Brain microvascular endothelial cell (primary cell): ENCODE measurements around the gene KCNH5.

Experiments used
- DNase-seq: peaks from one replicate; pipeline ENCODE4 v3.0.0-alpha.2; 2020
- H3K27ac ChIP-seq: fragments of 250-450 bp; sonication (Bioruptor Pico); 2 replicates; pipeline ENCODE4 v1.5.1; 2020; ENCODE audit warnings: mild to moderate bottlenecking, moderate library complexity
- H3K27me3 ChIP-seq: fragments of 250-450 bp; sonication (Bioruptor Pico); replicated peaks from 2 replicates; pipeline ENCODE4 v1.5.1; 2020; ENCODE audit warnings: mild to moderate bottlenecking
- H3K36me3 ChIP-seq: fragments of 250-450 bp; sonication (Bioruptor Pico); replicated peaks from 2 replicates; pipeline ENCODE4 v1.5.1; 2020; ENCODE audit warnings: mild to moderate bottlenecking
- H3K4me3 ChIP-seq: 2 replicates; pipeline ENCODE4 v1.5.1; 2011; ENCODE audit warnings: low read depth, mild to moderate bottlenecking, control low read depth, low read length, moderate library complexity
- in situ Hi-C: cut with HindIII; loops from 2 replicates; pipeline ENCODE4 v1.10.0; 2017; ENCODE audit warnings: low sequenced_read_pairs, low pct_ligation_motif_present
- TF ChIP-seq, protein P1 (sequence below): IDR thresholded peaks from 2 replicates; pipeline ENCODE4 v1.5.1; 2011; ENCODE audit warnings: low read depth, mild to moderate bottlenecking, moderate library complexity, low read length, control low read depth, inconsistent platforms; ENCODE audit errors: missing control alignments

Gene KCNH5

GRCh38 chr14:62854951-62855350 is 190.3 kb downstream of the KCNH5 start:
- no peak for DNase-seq
- in situ Hi-C loops: no loop called here
- no peak overlapping the region for H3K27ac ChIP-seq
- H3K27me3 ChIP-seq: no peaks in the 10 kb centered on the region
- no peaks in the 10 kb centered on the region for H3K36me3 ChIP-seq
- no peak overlapping the region for H3K4me3 ChIP-seq
- TF ChIP-seq, protein P1, sequence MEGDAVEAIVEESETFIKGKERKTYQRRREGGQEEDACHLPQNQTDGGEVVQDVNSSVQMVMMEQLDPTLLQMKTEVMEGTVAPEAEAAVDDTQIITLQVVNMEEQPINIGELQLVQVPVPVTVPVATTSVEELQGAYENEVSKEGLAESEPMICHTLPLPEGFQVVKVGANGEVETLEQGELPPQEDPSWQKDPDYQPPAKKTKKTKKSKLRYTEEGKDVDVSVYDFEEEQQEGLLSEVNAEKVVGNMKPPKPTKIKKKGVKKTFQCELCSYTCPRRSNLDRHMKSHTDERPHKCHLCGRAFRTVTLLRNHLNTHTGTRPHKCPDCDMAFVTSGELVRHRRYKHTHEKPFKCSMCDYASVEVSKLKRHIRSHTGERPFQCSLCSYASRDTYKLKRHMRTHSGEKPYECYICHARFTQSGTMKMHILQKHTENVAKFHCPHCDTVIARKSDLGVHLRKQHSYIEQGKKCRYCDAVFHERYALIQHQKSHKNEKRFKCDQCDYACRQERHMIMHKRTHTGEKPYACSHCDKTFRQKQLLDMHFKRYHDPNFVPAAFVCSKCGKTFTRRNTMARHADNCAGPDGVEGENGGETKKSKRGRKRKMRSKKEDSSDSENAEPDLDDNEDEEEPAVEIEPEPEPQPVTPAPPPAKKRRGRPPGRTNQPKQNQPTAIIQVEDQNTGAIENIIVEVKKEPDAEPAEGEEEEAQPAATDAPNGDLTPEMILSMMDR: no peak

DNA sequence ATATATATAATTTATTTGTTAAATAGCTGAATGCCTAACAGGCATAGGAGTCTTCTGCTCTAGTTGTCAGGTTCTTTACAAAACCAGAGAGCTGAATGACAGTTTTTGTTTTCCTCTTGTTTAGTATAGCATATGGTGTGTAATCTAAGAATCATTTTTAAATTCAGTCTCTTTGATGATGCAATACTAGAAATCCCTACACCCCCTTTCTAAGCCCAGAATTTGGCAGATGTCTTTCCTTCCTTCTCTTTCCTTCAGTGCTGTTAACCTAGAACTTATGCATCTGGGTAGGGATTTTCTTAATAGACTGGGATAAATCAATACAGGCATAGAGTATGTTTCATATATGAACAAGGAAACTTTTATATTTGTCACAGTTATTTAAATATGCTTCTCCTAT is 198.1 kb downstream of the KCNH5 start:
- in situ Hi-C loops: no loop called here
- TF ChIP-seq, protein P1: no peak

GRCh38 chr14:62844546-62844945 is 200.7 kb downstream of the KCNH5 start:
- in situ Hi-C loops: no loop called here
- no peak for DNase-seq
- Histone ChIP-seq H3K4me3 (no peak overlapping the region), H3K27me3 (no peaks in the 10 kb centered on the region), H3K36me3 (no peaks in the 10 kb centered on the region), H3K27ac (no peak overlapping the region)
- TF ChIP-seq, protein P1: no peak

More for the DNA sequence above, 198.1 kb downstream of the KCNH5 start:
- Histone ChIP-seq H3K4me3 (no peak overlapping the region), H3K27ac (no peak overlapping the region), H3K27me3 (no peaks in the 10 kb centered on the region), H3K36me3 (no peaks in the 10 kb centered on the region)
- DNase-seq: no peak

DNA sequence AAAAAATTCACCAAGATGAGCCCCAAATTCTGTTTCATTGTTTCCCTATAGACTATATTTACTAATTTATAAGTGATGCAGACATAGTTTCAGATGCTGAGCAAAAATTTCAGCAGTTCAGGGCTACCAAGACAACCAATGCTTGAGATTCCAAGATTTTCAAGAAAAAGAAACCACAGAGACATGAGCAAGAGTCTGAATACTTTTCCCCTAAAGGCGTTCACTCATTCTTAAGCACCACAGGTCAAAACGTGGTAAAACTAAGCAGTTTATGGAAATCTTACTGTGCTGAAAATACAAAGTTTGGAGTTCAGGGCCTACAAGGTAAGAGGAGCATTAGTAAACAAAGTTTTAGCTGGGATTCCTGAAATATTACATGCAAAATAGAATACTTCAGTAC is 221.2 kb downstream of the KCNH5 start:
- TF ChIP-seq, protein P1: no peak
- in situ Hi-C loops: no loop called here
- Histone ChIP-seq H3K27me3 (no peaks in the 10 kb centered on the region), H3K27ac (no peak overlapping the region), H3K4me3 (no peak overlapping the region), H3K36me3 (no peaks in the 10 kb centered on the region)
- no peak for DNase-seq

DNA sequence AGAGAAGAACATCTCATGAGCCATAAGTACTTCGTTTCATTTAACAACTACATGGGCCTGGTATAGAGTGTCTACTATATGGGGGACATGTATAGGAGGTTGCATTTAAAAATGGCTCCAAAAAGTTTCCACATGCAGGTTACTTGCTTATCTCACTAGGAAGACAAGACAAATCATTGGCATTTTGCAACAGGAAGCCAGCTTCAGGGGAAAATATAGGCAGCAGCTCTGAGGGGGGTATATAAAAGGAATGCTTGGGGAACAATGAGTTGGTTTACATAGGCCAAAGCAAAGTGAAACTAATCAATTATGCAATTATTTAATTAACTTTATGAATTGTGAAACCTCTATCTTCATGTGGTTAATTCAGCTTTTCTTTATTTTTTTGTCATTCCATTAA is 225.3 kb downstream of the KCNH5 start:
- TF ChIP-seq, protein P1: no peak
- in situ Hi-C loops: no loop called here
- H3K27ac ChIP-seq: no peak overlapping the region
- H3K4me3 ChIP-seq: no peak overlapping the region
- DNase-seq: no peak
- no peaks in the 10 kb centered on the region for H3K36me3 ChIP-seq
- H3K27me3 ChIP-seq: no peaks in the 10 kb centered on the region

DNA sequence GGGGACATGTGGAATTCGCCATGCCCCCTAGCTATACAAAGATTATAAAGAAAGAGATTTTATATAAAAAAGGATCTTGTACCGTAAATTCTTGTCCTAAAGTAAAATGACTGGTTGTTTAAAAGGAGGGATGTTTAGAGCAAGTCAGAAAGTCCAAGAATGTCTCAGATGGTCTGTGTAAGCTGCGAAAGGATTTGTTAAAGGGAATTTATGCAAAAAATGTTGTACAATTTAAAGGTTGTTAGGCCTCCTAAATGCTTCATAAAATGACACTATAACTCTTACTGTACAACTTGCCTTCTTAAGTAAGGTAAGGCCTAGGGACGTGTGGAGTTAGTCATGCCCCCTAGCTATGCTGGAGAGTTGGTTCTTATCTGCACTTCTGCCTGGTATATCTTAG is 237.6 kb downstream of the KCNH5 start:
- H3K4me3 ChIP-seq: no peak overlapping the region
- DNase-seq: no peak
- H3K36me3 ChIP-seq: no peaks in the 10 kb centered on the region
- TF ChIP-seq, protein P1: no peak
- H3K27ac ChIP-seq: no peak overlapping the region
- in situ Hi-C loops: no loop called here
- H3K27me3 ChIP-seq: no peaks in the 10 kb centered on the region
